K562 (cell line): ENCODE measurements around the gene NUPR1. TPM values are rescaled to one million over a fixed set of nuclear protein-coding genes. Genes with fewer than 3 reads are reported as not detected.
A peak's percentile ranks its signal among the peaks of the same experiment; 100 is the strongest.

ENCODE experiments used
- CCNT2 ChIP-seq: IDR thresholded peaks from 2 replicates; pipeline ENCODE4 v1.6.1; 2011; ENCODE audit warnings: borderline replicate concordance, low read depth, mild to moderate bottlenecking, moderate library complexity, mixed read lengths, low read length; ENCODE audit not compliant: insufficient read length; ENCODE audit errors: extremely low read depth
- CHD1 ChIP-seq: fragments of 200-600 bp; sonication (generic); IDR thresholded peaks from one replicate; pipeline ENCODE4 v1.6.1; 2012; ENCODE audit warnings: mild to moderate bottlenecking, moderate library complexity, low read length, inconsistent platforms
- JUND ChIP-seq, 2 experiments: IDR thresholded peaks; 2 replicates in 1 of 2; 3 replicates in 1 of 2; pipeline ENCODE4 v1.6.1; 2011; ENCODE audit warnings: borderline replicate concordance in 2 of 2, low read depth in 2 of 2, low read length in 2 of 2, improper control_type of control experiment in 1 of 2, missing biosample characterization in 1 of 2, missing genetic modification characterization in 1 of 2, missing genetic modification reagents in 1 of 2
- KAT2B ChIP-seq: IDR thresholded peaks from one replicate; pipeline ENCODE4 v1.6.1; 2012; ENCODE audit warnings: low read depth, mild to moderate bottlenecking, control low read depth, inconsistent platforms, low read length, moderate library complexity
- KDM5B ChIP-seq: fragments of 200-600 bp; sonication (generic); IDR thresholded peaks from 2 replicates; pipeline ENCODE4 v1.6.1; 2012; ENCODE audit warnings: low read depth, mild to moderate bottlenecking, moderate library complexity, low read length, control low read depth, inconsistent platforms; ENCODE audit not compliant: insufficient replicate concordance
- PCBP1 ChIP-seq: fragments of 200-400 bp; formaldehyde crosslinking; IDR thresholded peaks from 2 replicates; pipeline ENCODE4 v1.6.1; 2018; ENCODE audit warnings: mild to moderate bottlenecking, low read depth, low read length; ENCODE audit not compliant: poor library complexity, severe bottlenecking
- SRSF3 ChIP-seq: fragments of 200-400 bp; formaldehyde crosslinking; IDR thresholded peaks from 2 replicates; pipeline ENCODE4 v1.6.1; 2016; ENCODE audit warnings: mild to moderate bottlenecking, low read length, moderate library complexity; ENCODE audit not compliant: insufficient read depth
- TAF1 ChIP-seq: IDR thresholded peaks from 2 replicates; pipeline ENCODE4 v1.6.1; 2011; ENCODE audit warnings: mild to moderate bottlenecking, low read length, moderate library complexity; ENCODE audit not compliant: insufficient read depth, control insufficient read depth, severe bottlenecking; ENCODE audit errors: extremely low read depth
- ZBTB7A ChIP-seq: IDR thresholded peaks from 2 replicates; pipeline ENCODE4 v1.6.1; 2011; ENCODE audit warnings: low read depth, mild to moderate bottlenecking, low read length, moderate library complexity, borderline replicate concordance; ENCODE audit not compliant: control insufficient read depth
- ZNF316 ChIP-seq: fragments of 450-650 bp; IDR thresholded peaks from 2 replicates; pipeline ENCODE4 v1.6.1; 2016
- polyA plus RNA-seq, 8 experiments: library from polyadenylated mRNA; depleted of rRNA in 4 of 8; stranded (reverse) in 5 of 8; unstranded in 3 of 8; fragments of >200 nt; fragmentation: Nextera tagmentation in 2 of 8; fragmentation: Illumina TruSeq in 1 of 8; extraction: Ambion mirVana in 2 of 8; extraction: Trizol in 1 of 8; gene quantifications; 2 replicates each; pipeline versions ENCODE4 v1.2.1 to v1.2.3, GENCODE V29; 2011 to 2014; ENCODE audit warnings: inconsistent platforms in 1 of 8, missing spikeins in 1 of 8
- total RNA-seq, 7 experiments: library from RNA; depleted of rRNA in 6 of 7; stranded (reverse); fragments of >200 nt in 6 of 7; fragmentation: Illumina TruSeq in 2 of 7; extraction: Trizol in 2 of 7; gene quantifications; 2 replicates each; pipeline versions ENCODE4 v1.2.1 to v1.2.3, GENCODE V29; 2011 to 2021; ENCODE audit warnings: low replicate concordance in 1 of 7
- TF ChIP-seq, protein P1 (sequence below): sonication (generic); formaldehyde crosslinking; IDR thresholded peaks from 2 replicates; pipeline ENCODE4 v1.8.1; 2023; ENCODE audit warnings: mild to moderate bottlenecking, missing genetic modification reagents
- TF ChIP-seq, protein P2 (sequence below): fragments of 450-650 bp; formaldehyde crosslinking; IDR thresholded peaks from 2 replicates; pipeline ENCODE4 v1.4.0; 2020; ENCODE audit warnings: mild to moderate bottlenecking, moderate library complexity
- TF ChIP-seq, protein P3 (sequence below): fragments of 450-650 bp; IDR thresholded peaks from 2 replicates; pipeline ENCODE4 v1.6.1; 2016
- TF ChIP-seq, protein P4 (sequence below): sonication (generic); formaldehyde crosslinking; IDR thresholded peaks from 2 replicates; pipeline ENCODE4 v1.9.0; 2022; ENCODE audit warnings: mild to moderate bottlenecking, missing genetic modification reagents

Gene NUPR1
- total and polyA plus RNA-seq, 9 of the 15 experiments (the other 6 are each of a cell fraction or from before 2014, with no cell fraction given): 0.07 to 1.5 (median 0.27) TPM

DNA sequence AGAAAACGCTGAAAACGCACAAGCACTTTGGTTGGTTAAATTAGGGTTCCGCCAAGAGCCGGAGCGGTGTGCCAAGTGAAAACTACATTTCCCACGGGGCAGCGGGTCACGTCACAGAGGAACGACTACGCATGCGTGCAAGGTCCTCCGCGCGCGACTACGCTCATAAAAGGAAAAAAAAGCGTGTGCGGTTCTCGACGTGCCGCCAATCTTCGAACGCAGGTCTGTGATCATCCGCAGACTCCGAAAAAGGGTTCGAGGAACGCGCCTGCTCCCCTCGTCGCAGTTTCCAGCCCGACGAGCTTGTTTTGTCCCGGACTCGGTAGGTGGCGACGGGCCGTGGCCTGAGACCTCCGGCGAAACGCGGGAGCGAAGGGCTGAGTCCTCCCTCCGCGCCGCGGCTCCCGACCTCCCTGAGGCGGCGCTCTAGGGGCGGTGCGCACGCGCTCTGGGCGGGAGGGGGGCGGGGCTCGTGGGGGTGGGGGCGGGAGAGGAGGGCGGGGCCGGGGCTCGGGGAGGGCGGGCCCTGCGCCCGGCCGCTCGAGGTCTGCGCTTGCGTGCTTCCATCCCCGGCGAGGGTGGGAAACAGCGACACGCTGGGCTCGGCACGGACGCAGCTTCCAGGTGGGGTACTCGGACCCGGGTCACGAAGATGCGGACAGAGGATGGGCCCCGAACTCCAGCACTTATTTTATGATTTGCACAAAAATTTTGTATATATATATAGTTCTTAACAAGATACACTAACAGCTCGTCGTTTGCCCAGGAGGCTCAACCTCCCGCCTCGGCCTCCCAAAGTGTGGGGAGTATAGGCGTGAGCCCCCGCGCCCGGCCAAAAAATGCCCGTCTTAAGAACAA, 15.2 kb upstream of the NUPR1 start, which contains the start of gene SGF29 (continued):
- TF ChIP-seq, protein P1, sequence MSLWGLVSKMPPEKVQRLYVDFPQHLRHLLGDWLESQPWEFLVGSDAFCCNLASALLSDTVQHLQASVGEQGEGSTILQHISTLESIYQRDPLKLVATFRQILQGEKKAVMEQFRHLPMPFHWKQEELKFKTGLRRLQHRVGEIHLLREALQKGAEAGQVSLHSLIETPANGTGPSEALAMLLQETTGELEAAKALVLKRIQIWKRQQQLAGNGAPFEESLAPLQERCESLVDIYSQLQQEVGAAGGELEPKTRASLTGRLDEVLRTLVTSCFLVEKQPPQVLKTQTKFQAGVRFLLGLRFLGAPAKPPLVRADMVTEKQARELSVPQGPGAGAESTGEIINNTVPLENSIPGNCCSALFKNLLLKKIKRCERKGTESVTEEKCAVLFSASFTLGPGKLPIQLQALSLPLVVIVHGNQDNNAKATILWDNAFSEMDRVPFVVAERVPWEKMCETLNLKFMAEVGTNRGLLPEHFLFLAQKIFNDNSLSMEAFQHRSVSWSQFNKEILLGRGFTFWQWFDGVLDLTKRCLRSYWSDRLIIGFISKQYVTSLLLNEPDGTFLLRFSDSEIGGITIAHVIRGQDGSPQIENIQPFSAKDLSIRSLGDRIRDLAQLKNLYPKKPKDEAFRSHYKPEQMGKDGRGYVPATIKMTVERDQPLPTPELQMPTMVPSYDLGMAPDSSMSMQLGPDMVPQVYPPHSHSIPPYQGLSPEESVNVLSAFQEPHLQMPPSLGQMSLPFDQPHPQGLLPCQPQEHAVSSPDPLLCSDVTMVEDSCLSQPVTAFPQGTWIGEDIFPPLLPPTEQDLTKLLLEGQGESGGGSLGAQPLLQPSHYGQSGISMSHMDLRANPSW (CRISPR knock-in tag): peak; percentile 96
- peak; percentile 97 for TF ChIP-seq KDM5B
- TF ChIP-seq, protein P2, sequence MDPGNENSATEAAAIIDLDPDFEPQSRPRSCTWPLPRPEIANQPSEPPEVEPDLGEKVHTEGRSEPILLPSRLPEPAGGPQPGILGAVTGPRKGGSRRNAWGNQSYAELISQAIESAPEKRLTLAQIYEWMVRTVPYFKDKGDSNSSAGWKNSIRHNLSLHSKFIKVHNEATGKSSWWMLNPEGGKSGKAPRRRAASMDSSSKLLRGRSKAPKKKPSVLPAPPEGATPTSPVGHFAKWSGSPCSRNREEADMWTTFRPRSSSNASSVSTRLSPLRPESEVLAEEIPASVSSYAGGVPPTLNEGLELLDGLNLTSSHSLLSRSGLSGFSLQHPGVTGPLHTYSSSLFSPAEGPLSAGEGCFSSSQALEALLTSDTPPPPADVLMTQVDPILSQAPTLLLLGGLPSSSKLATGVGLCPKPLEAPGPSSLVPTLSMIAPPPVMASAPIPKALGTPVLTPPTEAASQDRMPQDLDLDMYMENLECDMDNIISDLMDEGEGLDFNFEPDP: 0 out of 2 replicates have a peak, but pooled peaks have one; percentile 18
- no peak for TF ChIP-seq ZNF316
- TF ChIP-seq, protein P3, sequence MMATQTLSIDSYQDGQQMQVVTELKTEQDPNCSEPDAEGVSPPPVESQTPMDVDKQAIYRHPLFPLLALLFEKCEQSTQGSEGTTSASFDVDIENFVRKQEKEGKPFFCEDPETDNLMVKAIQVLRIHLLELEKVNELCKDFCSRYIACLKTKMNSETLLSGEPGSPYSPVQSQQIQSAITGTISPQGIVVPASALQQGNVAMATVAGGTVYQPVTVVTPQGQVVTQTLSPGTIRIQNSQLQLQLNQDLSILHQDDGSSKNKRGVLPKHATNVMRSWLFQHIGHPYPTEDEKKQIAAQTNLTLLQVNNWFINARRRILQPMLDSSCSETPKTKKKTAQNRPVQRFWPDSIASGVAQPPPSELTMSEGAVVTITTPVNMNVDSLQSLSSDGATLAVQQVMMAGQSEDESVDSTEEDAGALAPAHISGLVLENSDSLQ: peak; percentile 52
- no peak for TF ChIP-seq CHD1
- TF ChIP-seq KAT2B: peak; percentile 80
- TF ChIP-seq CCNT2: peak; percentile 41
- peak; percentile 40; the same call in 1 of the 2 replicates for TF ChIP-seq ZBTB7A
- TF ChIP-seq SRSF3: no peak
- peak; percentile 67 for TF ChIP-seq PCBP1
- TF ChIP-seq JUND (IDR thresholded peaks at IDR 0.05; ENCODE audit: borderline replicate concordance, low read depth, low read length): 0 out of 2 replicates have a peak, but pooled peaks have one; percentile 1
- TF ChIP-seq JUND (tag; IDR thresholded peaks at IDR 0.05; ENCODE audit: borderline replicate concordance, low read depth, low read length): no peak; the same call in 2 of the 3 replicates
- peak; percentile 79 for TF ChIP-seq TAF1
- TF ChIP-seq, protein P4, sequence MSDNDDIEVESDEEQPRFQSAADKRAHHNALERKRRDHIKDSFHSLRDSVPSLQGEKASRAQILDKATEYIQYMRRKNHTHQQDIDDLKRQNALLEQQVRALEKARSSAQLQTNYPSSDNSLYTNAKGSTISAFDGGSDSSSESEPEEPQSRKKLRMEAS (CRISPR knock-in tag): peak; percentile 90
